Left lung (tissue), 10 donors: ENCODE results near the gene SYNE3. TPM values are rescaled to one million over a fixed set of nuclear protein-coding genes. Genes with fewer than 3 reads are reported as not detected.

Source experiments
- ATAC-seq: fragments of 200-7000 bp; cut with Tn5 transposase; one replicate; pipeline ENCODE4 v1.9.1; 2020; ENCODE audit warnings: moderate library complexity
- DNase-seq, 4 donors: peaks; one replicate each; pipeline ENCODE4 v3.0.0-alpha.2; 2013 to 2020
- H3K27ac ChIP-seq, 2 donors: fragments of 200-600 bp; sonication (generic) in 1 of 2; one replicate each; pipeline versions ENCODE4 v1.5.0 to v1.8.0; 2020 to 2021
- H3K27me3 ChIP-seq, 2 donors: fragments of 200-600 bp; sonication (generic) in 1 of 2; one replicate each; pipeline versions ENCODE4 v1.5.0 to v1.8.0; 2020 to 2021
- H3K36me3 ChIP-seq, 2 donors: fragments of 200-600 bp; sonication (generic) in 1 of 2; one replicate each; pipeline versions ENCODE4 v1.5.0 to v1.8.0; 2020 to 2021
- H3K4me1 ChIP-seq, 2 donors: fragments of 200-600 bp; one replicate each; pipeline ENCODE4 v1.8.0; 2021
- H3K4me3 ChIP-seq, 2 donors: fragments of 200-600 bp; sonication (generic) in 1 of 2; one replicate each; pipeline versions ENCODE4 v1.5.0 to v1.8.0; 2020 to 2021; ENCODE audit warnings: mild to moderate bottlenecking in 1 of 2
- H3K9me3 ChIP-seq, 2 donors: fragments of 200-600 bp; sonication (generic) in 1 of 2; one replicate each; pipeline versions ENCODE4 v1.5.0 to v1.8.0; 2020 to 2021
- CTCF ChIP-seq, 2 donors: fragments of 200-600 bp; sonication (generic) in 1 of 2; IDR thresholded peaks; one replicate each; pipeline versions ENCODE4 v1.5.0 to v1.8.0; 2021; ENCODE audit warnings: antibody characterized with exemption in 2 of 2
- intact Hi-C, 2 donors: fragments of 100-400 bp; cut with DNase I; formaldehyde crosslinking; loops; one replicate each; pipeline versions ENCODE4 v1.11.2 to v1.14.2; 2022
- polyA plus RNA-seq, 6 donors: library from polyadenylated mRNA; unstranded; fragments of 120-200 nt; gene quantifications; one replicate each; pipeline ENCODE4 v1.2.1, GENCODE V29; 2013; ENCODE audit not compliant: insufficient read length in 6 of 6
- total RNA-seq, 2 donors: library from RNA; stranded (reverse); fragmentation: NEBNext Ultra II Directional; extraction: Animal tissue kit (Norgen Biotek cat#: 25700); gene quantifications; one replicate each; pipeline ENCODE4 v1.2.1, GENCODE V29; 2021
- donor health status: DM: no; HTN: yes; CAD: no.
- donor health status: DM: no; HTN: no; CAD: no.

Gene SYNE3
- total and polyA plus RNA-seq, 8 donors = 2.2 to 25.4 (median 3.1) TPM

GRCh38 chr14:95485222-95485819 is 31.1 kb downstream of the SYNE3 start:
- H3K9me3 ChIP-seq = no peaks in the 10 kb centered on the region
- no peak overlapping the region for H3K27ac ChIP-seq
- intact Hi-C loops = no loop called here
- DNase-seq = peak in 1 of 4 donors; percentile 22
- H3K4me1 ChIP-seq = peaks cover 0 to 52% of the 10 kb centered on the region in 2 donors
- no peak for ATAC-seq
- H3K4me3 ChIP-seq = no peak overlapping the region
- no peaks in the 10 kb centered on the region for H3K36me3 ChIP-seq
- TF ChIP-seq CTCF (IDR thresholded peaks at IDR 0.05) = no peak
- H3K27me3 ChIP-seq = no peaks in the 10 kb centered on the region

GRCh38 chr14:95484296-95484695 is 32.2 kb downstream of the SYNE3 start:
- peaks cover 0 to 52% of the 10 kb centered on the region in 2 donors for H3K4me1 ChIP-seq

GRCh38 chr14:95483309-95484165 is 32.9 kb downstream of the SYNE3 start:
- TF ChIP-seq CTCF (IDR thresholded peaks at IDR 0.05) = no peak
- no peaks in the 10 kb centered on the region for H3K9me3 ChIP-seq
- DNase-seq = peak in 2 of 4 donors; percentile 79 to 85
- peaks cover 0 to 48% of the 10 kb centered on the region in 2 donors for H3K4me1 ChIP-seq
- intact Hi-C loops = no loop called here
- H3K27ac ChIP-seq = peak overlapping the region; percentile 48 to 53
- no peak overlapping the region for H3K4me3 ChIP-seq
- ATAC-seq = peak; percentile 87
- no peaks in the 10 kb centered on the region for H3K36me3 ChIP-seq
- no peaks in the 10 kb centered on the region for H3K27me3 ChIP-seq

More at GRCh38 chr14:95484296-95484695, 32.2 kb downstream of the SYNE3 start:
- H3K27me3 ChIP-seq = no peaks in the 10 kb centered on the region
- H3K9me3 ChIP-seq = no peaks in the 10 kb centered on the region
- no peak for DNase-seq
- ATAC-seq = no peak
- H3K27ac ChIP-seq = no peak overlapping the region
- TF ChIP-seq CTCF (IDR thresholded peaks at IDR 0.05) = no peak
- H3K4me3 ChIP-seq = no peak overlapping the region
- H3K36me3 ChIP-seq = no peaks in the 10 kb centered on the region
- intact Hi-C loops = no loop called here

- no peaks in the 10 kb centered on the region for H3K27me3 ChIP-seq
- intact Hi-C loops = no loop called here
Observed at GRCh38 chr14:95482627-95483308, 33.7 kb downstream of the SYNE3 start.

More at GRCh38 chr14:95482627-95483308, 33.7 kb downstream of the SYNE3 start:
- Histone ChIP-seq H3K4me3 (no peak overlapping the region), H3K36me3 (no peaks in the 10 kb centered on the region), H3K4me1 (peaks cover 0 to 48% of the 10 kb centered on the region in 2 donors), H3K27ac (peak overlapping the region; percentile 48 to 53), H3K9me3 (no peaks in the 10 kb centered on the region)
- DNase-seq (no peak), ATAC-seq (no peak)
- no peak for TF ChIP-seq CTCF (IDR thresholded peaks at IDR 0.05)
